Measurements from ENCODE around the gene URB2. TPM values are rescaled to one million over a fixed set of nuclear protein-coding genes. Genes with fewer than 3 reads are reported as not detected.

The URB2 gene
- total RNA-seq, 2 experiments from 2014 or later, result 10.6 to 10.9 TPM

DNA sequence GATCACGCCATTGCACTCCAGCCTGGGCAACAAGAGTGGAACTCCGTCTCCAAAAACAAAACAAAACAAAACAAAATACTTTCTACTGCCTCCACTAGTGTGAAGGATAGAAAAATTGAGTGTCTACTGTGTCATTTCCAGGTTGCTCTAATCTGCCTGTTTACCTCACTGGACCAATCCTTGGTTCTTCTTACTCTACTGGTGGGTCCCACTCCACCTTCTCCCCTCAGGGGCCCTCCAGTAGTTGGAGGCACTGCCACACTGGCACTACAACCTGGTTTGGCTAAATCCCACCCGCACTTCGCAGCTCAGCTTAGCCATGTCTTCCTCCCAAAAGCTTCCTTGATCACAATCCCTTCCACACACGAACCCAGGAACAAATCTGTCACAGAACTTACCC, 2.8 kb upstream of the URB2 start:
- Mint-ChIP-seq H3K27ac (no peak overlapping the region), H3K9me3 (no peaks in the 10 kb centered on the region), H3K4me3 (no peak overlapping the region), H3K27me3 (no peaks in the 10 kb centered on the region), H3K4me1 (peaks cover 37% of the 10 kb centered on the region), H3K36me3 (peaks cover 7% of the 10 kb centered on the region)
- ATAC-seq (ENCODE audit: low read depth) (no peak), DNase-seq (no peak)
- POLR2A ChIA-PET, result interaction anchor here (4.4 kb wide), 1 partner anchor 65 kb away, joined by 37 read pairs; the partner anchor contains the start of gene ABCB10

DNA sequence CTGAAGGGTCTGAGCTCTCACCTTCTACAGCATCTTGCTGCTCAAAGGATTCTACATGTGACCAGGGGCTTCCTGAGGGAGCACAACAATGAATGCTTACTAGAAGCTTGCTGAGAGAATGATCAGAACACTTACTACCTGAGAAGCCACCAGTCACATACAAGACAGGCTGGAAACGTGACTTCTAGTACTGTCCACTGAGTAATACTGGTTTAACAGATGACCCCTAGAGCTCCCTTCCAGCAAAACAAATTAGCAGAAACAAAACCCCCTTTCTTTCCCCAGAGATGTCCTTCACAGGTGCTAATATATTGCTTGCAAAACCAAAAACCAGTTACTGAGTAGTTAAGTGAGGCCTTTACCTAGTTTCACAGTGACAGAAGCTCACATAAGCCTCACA, 2.2 kb upstream of the URB2 start:
- Mint-ChIP-seq H3K4me1 (peaks cover 43% of the 10 kb centered on the region), H3K36me3 (peaks cover 7% of the 10 kb centered on the region), H3K27me3 (no peaks in the 10 kb centered on the region), H3K27ac (no peak overlapping the region), H3K4me3 (peak overlapping the region; percentile 25), H3K9me3 (no peaks in the 10 kb centered on the region)
- POLR2A ChIA-PET, result interaction anchor here (1.4 to 4.4 kb wide), 2 partner anchors 66 to 115 kb away, joined by 5 to 37 read pairs; partner anchors contain the start of genes ABCB10 and NUP133
- DNase-seq, result no peak
- no peak for ATAC-seq (ENCODE audit: low read depth)

DNA sequence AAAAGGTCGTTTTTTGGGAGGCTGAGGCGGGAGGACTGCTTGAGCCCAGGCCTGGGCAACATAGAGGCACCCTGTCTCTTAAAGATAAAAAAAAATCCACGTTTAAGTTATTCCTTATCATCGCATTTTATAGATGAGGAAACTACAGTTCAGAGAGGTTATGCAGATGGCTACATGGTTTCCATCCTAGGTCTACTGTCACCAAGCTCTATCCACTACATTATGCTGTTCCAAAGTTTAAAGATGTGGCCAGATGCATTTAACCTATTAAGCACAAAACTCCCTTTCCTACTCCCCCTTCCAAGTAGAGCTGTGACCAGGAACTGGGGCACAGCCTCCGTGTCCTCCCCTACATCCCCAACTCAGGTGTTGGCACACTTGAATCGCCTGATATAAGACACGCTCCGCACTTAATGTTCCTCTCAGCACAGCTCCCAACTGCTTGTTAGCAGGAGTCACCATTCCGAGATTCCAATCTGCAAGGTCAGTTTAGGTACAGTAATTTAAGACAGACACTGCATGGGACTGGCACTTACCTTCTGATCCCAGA, 1.5 kb upstream of the URB2 start:
- Mint-ChIP-seq H3K36me3 (peaks cover 8% of the 10 kb centered on the region), H3K4me1 (peaks cover 45% of the 10 kb centered on the region), H3K9me3 (no peaks in the 10 kb centered on the region), H3K27ac (peak overlapping the region; percentile 89), H3K27me3 (no peaks in the 10 kb centered on the region), H3K4me3 (peak overlapping the region; percentile 94)
- POLR2A ChIA-PET, result interaction anchor here (1.4 to 4.4 kb wide), 3 partner anchors 66 to 1019 kb away, joined by 4 to 37 read pairs (median 5); partner anchors contain the start of genes ABCB10 and NUP133
- no peak for DNase-seq
- ATAC-seq (ENCODE audit: low read depth), result no peak

DNA sequence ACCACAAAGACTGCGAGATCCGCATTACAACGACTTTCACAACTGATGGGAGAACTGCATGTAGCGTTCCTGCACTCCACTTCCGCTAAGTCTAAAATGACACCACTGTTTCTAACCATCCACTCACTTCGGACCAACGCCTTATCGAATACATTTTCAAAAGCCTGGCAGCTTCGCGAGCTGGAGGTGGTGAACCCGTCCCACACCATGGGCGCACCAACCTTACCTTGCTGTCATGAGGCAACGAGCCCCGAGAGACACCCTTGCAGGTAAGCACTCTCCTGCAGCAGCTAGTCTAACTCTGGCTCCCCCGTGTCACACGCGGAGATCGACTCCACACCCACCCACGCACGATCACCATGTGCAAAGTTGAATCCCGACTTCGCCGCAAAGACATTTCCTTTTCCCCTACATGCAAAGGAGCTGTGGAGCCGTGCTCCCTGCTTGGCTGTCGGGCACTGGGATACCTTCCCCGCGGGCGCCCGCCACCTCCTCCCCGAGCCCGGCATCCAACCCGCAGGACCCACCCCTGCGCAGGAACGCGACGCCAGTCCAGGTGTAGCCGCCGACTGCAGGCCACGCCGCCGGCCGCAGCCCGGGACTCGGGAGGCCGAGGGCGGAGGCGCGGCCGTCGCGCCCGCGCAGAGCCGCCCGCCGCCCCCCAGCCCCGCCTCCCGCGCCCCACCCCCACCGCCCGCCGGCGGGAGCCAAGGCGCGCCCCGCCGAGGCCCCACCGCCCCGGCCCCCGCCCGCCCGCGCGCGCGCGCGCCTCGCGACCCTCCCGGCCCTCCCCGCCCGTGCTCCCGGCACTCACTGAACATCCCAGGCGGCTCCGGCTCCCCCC, 754 bp upstream of the URB2 start:
- ATAC-seq (ENCODE audit: low read depth), result peak; percentile 30
- DNase-seq, result peak; percentile 71
- POLR2A ChIA-PET, result interaction anchor here (1.4 to 4.4 kb wide), 3 partner anchors 67 to 1018 kb away, joined by 4 to 37 read pairs (median 5); partner anchors contain the start of genes ABCB10 and NUP133
- Mint-ChIP-seq H3K36me3 (peaks cover 14% of the 10 kb centered on the region), H3K4me1 (peaks cover 42% of the 10 kb centered on the region), H3K27me3 (no peaks in the 10 kb centered on the region), H3K27ac (peak overlapping the region; percentile 89), H3K9me3 (no peaks in the 10 kb centered on the region), H3K4me3 (peak overlapping the region; percentile 94)

DNA sequence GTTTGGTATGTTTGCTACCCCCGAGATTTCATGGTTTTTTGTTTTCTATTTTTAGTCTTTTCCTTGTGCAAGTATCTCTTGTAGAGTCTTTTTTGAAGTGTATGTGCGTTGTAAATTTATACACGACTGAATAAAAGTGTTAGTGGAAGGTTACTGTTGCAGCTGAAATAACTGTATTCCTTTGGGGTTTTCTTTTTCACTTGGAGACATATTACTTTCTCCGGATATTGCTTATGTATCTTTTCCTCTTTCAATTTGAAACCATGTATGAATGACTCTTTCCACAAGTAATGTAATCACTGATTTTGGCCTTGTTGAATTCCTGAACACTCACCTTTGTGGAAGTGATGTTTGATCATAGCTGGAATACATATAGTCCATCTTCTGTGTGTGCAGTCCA, 956 bp downstream of the URB2 start:
- H3K4me3 Mint-ChIP-seq, result peak overlapping the region; percentile 99
- POLR2A ChIA-PET, result interaction anchor here (0.6 to 4.4 kb wide), 6 partner anchors 8 to 440 kb away, joined by 3 to 37 read pairs (median 4); partner anchors contain the start of genes ABCB10, GALNT2 and NUP133
- no peaks in the 10 kb centered on the region for H3K9me3 Mint-ChIP-seq
- no peak for ATAC-seq (ENCODE audit: low read depth)
- peaks cover 44% of the 10 kb centered on the region for H3K4me1 Mint-ChIP-seq
- H3K27ac Mint-ChIP-seq, result peak overlapping the region; percentile 97
- no peak for DNase-seq
- peaks cover 11% of the 10 kb centered on the region for H3K36me3 Mint-ChIP-seq
- no peaks in the 10 kb centered on the region for H3K27me3 Mint-ChIP-seq

DNA sequence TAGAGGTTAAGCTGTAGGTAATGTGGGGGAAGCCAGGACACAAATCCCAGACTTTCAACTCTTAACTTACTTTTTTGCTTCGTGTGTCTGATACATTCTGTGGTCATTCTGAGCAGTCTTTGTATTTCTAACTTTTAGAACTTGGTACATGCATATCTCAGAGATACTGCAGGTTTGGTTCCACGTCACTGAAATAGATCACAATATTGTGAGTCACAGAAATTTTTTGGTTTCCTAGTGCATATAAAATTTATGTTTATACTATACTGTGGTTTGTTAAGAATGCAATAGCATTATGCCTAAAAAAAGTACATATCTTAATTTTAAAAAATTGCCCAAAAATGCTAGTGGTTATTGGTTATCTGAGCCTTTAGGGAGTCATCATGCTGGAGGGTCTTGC, 3.2 kb downstream of the URB2 start:
- H3K9me3 Mint-ChIP-seq, result no peaks in the 10 kb centered on the region
- POLR2A ChIA-PET, result no interaction called here
- ATAC-seq (ENCODE audit: low read depth) (no peak), DNase-seq (no peak)
- no peak overlapping the region for H3K4me3 Mint-ChIP-seq
- H3K4me1 Mint-ChIP-seq, result peaks cover 35% of the 10 kb centered on the region
- no peak overlapping the region for H3K27ac Mint-ChIP-seq
- peaks cover 10% of the 10 kb centered on the region for H3K36me3 Mint-ChIP-seq
- H3K27me3 Mint-ChIP-seq, result no peaks in the 10 kb centered on the region

DNA sequence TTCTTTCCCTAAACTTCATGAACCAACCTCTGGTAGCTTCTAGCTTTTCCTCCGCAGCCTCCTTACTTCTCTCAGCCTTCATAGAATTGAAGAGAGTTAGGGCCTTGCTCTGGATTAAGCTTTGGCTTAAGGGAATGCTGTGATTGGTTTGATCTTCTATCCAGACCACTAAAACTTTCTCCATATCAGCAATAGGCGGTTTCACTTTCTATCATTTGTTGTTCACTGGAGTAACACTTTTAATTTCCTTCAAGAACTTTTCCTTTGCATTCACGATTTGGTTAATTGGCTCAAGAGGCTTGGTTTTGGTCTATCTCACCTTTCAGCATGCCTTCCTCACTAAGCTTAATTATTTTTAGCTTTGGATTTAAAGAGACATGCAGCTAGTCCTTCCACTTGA, 5.1 kb downstream of the URB2 start:
- Mint-ChIP-seq H3K9me3 (no peaks in the 10 kb centered on the region), H3K27ac (no peak overlapping the region), H3K4me3 (no peak overlapping the region), H3K27me3 (no peaks in the 10 kb centered on the region), H3K4me1 (peaks cover 29% of the 10 kb centered on the region), H3K36me3 (peaks cover 11% of the 10 kb centered on the region)
- DNase-seq, result no peak
- POLR2A ChIA-PET, result interaction anchor here (0.7 kb wide), 1 partner anchor 454 kb away, joined by 5 read pairs; no protein-coding TSS in a partner anchor
- ATAC-seq (ENCODE audit: low read depth), result no peak

DNA sequence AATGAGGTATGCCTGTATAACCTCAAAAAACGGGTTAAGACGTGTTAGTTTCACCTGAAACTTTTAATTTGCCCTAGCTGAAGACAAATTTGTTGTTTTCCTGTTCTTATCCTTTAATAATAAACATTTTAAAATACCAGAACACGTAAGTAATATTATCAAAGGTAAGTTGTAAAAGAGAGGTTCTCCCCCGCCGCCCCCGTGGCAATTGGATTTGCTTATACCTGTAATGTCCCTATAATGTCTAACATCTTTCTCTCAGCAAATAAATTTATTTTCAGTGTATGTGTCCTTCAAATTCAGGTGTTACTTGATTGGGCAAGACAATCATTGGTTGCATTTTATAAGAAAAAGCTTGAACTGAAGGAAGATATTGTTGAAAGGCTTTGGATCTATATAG, 5.9 kb downstream of the URB2 start:
- Mint-ChIP-seq H3K27ac (no peak overlapping the region), H3K9me3 (no peaks in the 10 kb centered on the region), H3K4me1 (peaks cover 26% of the 10 kb centered on the region), H3K27me3 (no peaks in the 10 kb centered on the region), H3K36me3 (peaks cover 11% of the 10 kb centered on the region), H3K4me3 (no peak overlapping the region)
- POLR2A ChIA-PET, result no interaction called here
- DNase-seq (no peak), ATAC-seq (ENCODE audit: low read depth) (no peak)

DNA sequence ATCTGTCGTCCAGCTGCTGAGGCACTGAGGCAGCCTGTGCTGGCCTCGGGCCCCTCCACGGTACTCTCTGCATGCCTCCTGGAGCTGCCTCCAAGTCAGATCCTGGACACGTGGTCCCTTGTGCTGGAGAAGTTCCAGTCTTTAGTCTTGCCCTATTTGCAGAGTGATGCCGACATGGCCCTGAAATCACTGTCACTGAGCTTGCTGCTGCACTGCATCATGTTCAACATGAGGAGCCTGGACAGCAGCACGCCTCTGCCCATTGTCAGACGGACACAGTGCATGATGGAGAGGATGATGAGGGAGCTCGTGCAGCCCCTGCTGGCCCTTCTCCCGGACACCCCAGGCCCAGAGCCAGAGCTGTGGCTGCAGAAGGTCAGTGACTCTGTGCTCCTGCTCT, 10.0 kb downstream of the URB2 start:
- ATAC-seq (ENCODE audit: low read depth) (no peak), DNase-seq (no peak)
- Mint-ChIP-seq H3K27me3 (no peaks in the 10 kb centered on the region), H3K27ac (no peak overlapping the region), H3K36me3 (peaks cover 8% of the 10 kb centered on the region), H3K4me3 (no peak overlapping the region), H3K4me1 (peaks cover 7% of the 10 kb centered on the region), H3K9me3 (no peaks in the 10 kb centered on the region)
- POLR2A ChIA-PET, result no interaction called here

DNA sequence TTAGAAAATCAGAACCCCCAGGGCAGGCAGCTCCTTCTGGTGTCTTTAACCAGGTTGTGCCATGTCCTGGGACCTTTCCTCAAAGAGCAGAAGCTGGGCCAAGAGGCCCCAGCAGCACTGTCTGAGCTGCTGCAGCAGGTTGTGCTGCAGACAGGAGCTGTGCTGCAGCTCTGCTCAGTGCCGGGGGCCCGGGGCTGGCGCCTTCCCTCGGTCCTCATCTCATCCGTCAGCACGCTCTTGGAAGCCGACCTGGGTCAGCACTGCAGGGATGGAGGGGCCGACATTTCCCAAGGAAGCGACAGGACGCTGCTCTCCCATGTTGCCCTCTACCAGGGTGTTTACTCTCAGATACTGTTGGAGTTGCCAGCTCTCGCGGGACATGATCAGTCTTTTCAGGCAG, 11.7 kb downstream of the URB2 start:
- DNase-seq (no peak), ATAC-seq (ENCODE audit: low read depth) (no peak)
- Mint-ChIP-seq H3K27ac (no peak overlapping the region), H3K27me3 (no peaks in the 10 kb centered on the region), H3K4me3 (no peak overlapping the region), H3K9me3 (no peaks in the 10 kb centered on the region), H3K36me3 (peaks cover 7% of the 10 kb centered on the region), H3K4me1 (no peaks in the 10 kb centered on the region)
- POLR2A ChIA-PET, result no interaction called here

DNA sequence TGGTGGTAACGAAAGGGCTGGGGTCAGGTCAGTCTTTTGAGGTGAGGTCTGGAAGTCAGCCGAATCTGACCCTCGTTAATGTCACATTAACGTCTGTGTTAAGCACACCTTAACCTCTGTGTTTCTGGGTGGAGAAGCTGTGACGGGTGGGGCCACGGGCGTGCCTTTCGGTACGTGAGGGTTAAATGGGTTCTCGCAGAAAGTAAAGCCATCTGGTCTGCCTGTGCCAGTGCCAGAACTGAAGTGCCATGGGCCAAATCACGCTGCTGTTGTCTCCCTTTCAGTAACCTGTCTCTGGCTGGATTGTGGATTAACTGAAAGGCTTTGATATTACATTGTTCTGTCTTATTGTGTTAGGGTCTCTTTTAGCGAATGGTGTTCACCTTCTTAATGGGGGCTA, 14.4 kb downstream of the URB2 start:
- ATAC-seq (ENCODE audit: low read depth), result no peak
- DNase-seq, result no peak
- H3K4me1 Mint-ChIP-seq, result peaks cover 2% of the 10 kb centered on the region
- H3K9me3 Mint-ChIP-seq, result no peaks in the 10 kb centered on the region
- no peaks in the 10 kb centered on the region for H3K27me3 Mint-ChIP-seq
- POLR2A ChIA-PET, result interaction anchor here (0.7 kb wide), 1 partner anchor 12 kb away, joined by 3 read pairs; no protein-coding TSS in a partner anchor
- no peak overlapping the region for H3K27ac Mint-ChIP-seq
- H3K36me3 Mint-ChIP-seq, result peaks cover 8% of the 10 kb centered on the region
- H3K4me3 Mint-ChIP-seq, result no peak overlapping the region

DNA sequence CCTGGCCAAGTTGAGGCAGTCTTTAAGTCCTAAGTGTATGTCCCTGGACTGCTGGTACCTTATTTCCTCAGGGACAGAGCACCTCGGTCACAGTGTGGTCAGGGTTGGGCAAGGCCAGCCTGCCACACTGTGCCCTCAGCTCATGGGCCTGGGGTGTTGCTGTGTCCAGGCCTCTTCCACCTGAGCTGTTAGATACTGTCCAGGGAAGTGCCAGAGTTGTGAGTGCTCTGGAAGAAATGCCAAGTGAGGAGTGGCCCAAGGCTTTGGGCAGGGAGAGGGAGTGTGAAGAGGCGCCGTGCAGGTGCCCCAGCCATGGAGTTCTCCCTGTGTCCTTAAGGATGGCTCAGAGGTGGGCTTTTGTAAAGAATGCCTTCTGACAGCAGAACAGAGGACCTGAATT, 15.3 kb downstream of the URB2 start:
- Mint-ChIP-seq H3K36me3 (peaks cover 8% of the 10 kb centered on the region), H3K27ac (no peak overlapping the region), H3K27me3 (no peaks in the 10 kb centered on the region), H3K4me3 (no peak overlapping the region), H3K9me3 (no peaks in the 10 kb centered on the region), H3K4me1 (peaks cover 2% of the 10 kb centered on the region)
- no peak for ATAC-seq (ENCODE audit: low read depth)
- POLR2A ChIA-PET, result no interaction called here
- no peak for DNase-seq

DNA sequence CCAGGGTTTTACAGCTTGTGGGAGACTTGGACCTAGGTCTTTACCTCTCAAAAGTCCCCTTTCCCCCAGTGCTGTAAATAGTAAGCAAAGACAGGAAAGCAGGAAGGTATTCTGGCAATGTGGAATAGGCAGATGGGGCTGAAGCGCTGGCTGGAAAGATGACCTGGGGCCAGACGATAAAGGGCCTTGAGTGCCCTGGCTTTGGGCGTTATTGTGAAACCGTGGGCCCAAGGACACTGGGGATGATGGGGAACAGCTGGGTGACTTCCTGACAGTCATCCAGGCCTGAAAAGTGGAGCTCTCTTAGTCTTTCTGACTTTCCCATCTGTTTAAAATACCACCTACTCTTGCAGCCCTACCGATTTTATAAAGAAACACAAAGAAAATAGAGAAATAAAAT, 16.3 kb downstream of the URB2 start:
- Mint-ChIP-seq H3K4me1 (peaks cover 2% of the 10 kb centered on the region), H3K9me3 (no peaks in the 10 kb centered on the region), H3K36me3 (peaks cover 9% of the 10 kb centered on the region), H3K27ac (peak overlapping the region; percentile 21), H3K4me3 (no peak overlapping the region), H3K27me3 (no peaks in the 10 kb centered on the region)
- DNase-seq, result no peak
- POLR2A ChIA-PET, result no interaction called here
- no peak for ATAC-seq (ENCODE audit: low read depth)

DNA sequence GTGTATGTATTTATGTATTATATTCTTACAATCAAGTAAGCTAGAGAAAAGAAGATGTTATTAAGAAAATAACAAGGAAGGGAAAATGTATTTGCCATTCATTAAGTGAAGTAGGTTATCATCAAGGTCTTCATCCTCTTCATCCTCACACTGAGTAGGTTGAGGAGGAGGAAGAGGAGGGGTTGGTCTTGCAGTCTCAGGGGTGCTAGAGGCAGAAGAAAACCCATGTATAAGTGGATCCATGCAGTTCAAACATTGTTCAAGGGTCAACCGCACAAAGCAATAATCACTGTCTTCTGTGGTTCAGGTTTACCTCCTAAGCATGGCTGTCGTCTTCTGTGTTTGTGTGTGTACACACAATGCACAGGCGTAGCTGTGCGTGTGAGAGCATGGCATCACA, 16.9 kb downstream of the URB2 start:
- Mint-ChIP-seq H3K27me3 (no peaks in the 10 kb centered on the region), H3K4me1 (peaks cover 2% of the 10 kb centered on the region), H3K9me3 (no peaks in the 10 kb centered on the region), H3K27ac (no peak overlapping the region), H3K36me3 (peaks cover 8% of the 10 kb centered on the region), H3K4me3 (no peak overlapping the region)
- POLR2A ChIA-PET, result no interaction called here
- no peak for DNase-seq
- ATAC-seq (ENCODE audit: low read depth), result no peak
